ENCODE measurements around the gene ZNF695.

GRCh38 chr1:246978785-246979184, 29.1 kb downstream of the ZNF695 start:
- TF ChIP-seq POLR2A (IDR thresholded peaks at IDR 0.05) (no peak), POLR2AphosphoS5 (IDR thresholded peaks at IDR 0.05) (no peak), CTCF (IDR thresholded peaks at IDR 0.05) (no peak)

Data from prostate gland (tissue), 2 donors.